CD4-positive, alpha-beta T cell treated with Interleukin-21 for 1 hour (primary cell): Measurements from ENCODE around the gene GATA3.
"Not testable (repeated sequence)": the region's sequence is repeated elsewhere in the genome, so short reads cannot be mapped to it uniquely, and the experiment has no call there.

Experiments used
- DNase-seq: peaks from one replicate; pipeline ENCODE4 v3.0.0-alpha.2; 2020

Gene GATA3

GRCh38 chr10:8054494-8055407 is at the start of gene GATA3:
Gene GATA3 (plus strand): TSS chr10:8054688. CDS start chr10:8055656, 968 bp downstream.
- peak; percentile 87 for DNase-seq

GRCh38 chr10:8006274-8006999 is 48.1 kb upstream of the GATA3 start:
- no peak for DNase-seq

GRCh38 chr10:8009031-8009430 is 45.5 kb upstream of the GATA3 start:
- DNase-seq, result no peak

GRCh38 chr10:8013006-8013405 is 41.5 kb upstream of the GATA3 start:
- DNase-seq, result no peak

- no peak for DNase-seq
Observed at GRCh38 chr10:8013619-8014018, 40.9 kb upstream of the GATA3 start.

- no peak for DNase-seq
Observed at GRCh38 chr10:8014649-8015048, 39.8 kb upstream of the GATA3 start.

GRCh38 chr10:8017277-8017676 is 37.2 kb upstream of the GATA3 start:
- DNase-seq, result no peak

GRCh38 chr10:8023321-8023720 is 31.2 kb upstream of the GATA3 start:
- DNase-seq, result no peak

- no peak for DNase-seq
Observed at GRCh38 chr10:8023851-8024250, 30.6 kb upstream of the GATA3 start.

GRCh38 chr10:8026349-8027259 is 27.9 kb upstream of the GATA3 start:
- no peak for DNase-seq

GRCh38 chr10:8031211-8031610 is 23.3 kb upstream of the GATA3 start:
- DNase-seq, result not testable (repeated sequence)

GRCh38 chr10:8032558-8032957 is 21.9 kb upstream of the GATA3 start:
- no peak for DNase-seq

GRCh38 chr10:8033812-8034465 is 20.5 kb upstream of the GATA3 start:
- DNase-seq, result no peak

GRCh38 chr10:8034466-8035005 is 20.0 kb upstream of the GATA3 start:
- no peak for DNase-seq

- DNase-seq, result peak; percentile 20
Observed at GRCh38 chr10:8035006-8035640, 19.4 kb upstream of the GATA3 start.

- peak; percentile 4 for DNase-seq
Observed at GRCh38 chr10:8035641-8036470, 18.6 kb upstream of the GATA3 start.

GRCh38 chr10:8036506-8037198 is 17.8 kb upstream of the GATA3 start:
- DNase-seq, result peak; percentile 1

- peak; percentile 13 for DNase-seq
Observed at GRCh38 chr10:8037199-8037801, 17.2 kb upstream of the GATA3 start.
